Ammon's horn (tissue), 1 donor: ENCODE measurements around the gene RAB43.
"Not testable (repeated sequence)": the region's sequence is repeated elsewhere in the genome, so short reads cannot be mapped to it uniquely, and the experiment has no call there.

ENCODE experiments used
- DNase-seq: peaks from one replicate; pipeline ENCODE4 v3.0.0-alpha.2; 2016; ENCODE audit warnings: low spot score

Gene RAB43

DNA sequence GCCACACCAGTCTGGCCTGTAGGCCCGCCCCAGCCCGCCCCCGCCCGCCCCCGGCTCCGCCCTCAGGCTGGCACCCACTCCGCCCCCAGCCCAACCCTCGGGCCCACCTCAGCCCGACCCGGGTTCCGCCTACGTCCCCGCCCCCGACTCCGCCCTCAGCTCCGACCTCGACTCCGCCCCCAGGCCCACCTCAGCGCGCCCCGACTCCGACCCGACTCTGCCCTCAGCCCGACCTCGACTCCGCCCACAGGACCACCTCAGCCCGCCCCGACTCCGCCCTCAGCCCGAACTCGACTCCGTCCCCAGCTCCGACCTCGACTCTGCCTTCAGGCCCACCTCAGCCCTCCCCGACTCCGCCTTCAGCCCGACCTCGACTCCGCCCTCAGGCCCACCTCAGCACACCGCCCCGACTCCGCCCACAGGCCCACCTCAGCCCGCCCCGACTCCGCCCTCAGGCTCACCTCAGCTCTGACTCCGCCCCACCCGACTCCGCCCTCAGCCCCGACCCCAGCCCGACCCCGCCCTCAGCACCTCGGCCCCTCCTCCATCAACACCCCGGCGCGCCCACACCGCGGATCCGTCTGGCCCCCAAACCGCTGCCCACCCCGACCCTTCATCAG is at the start of gene RAB43:
RAB43 (minus strand) TSS at position 13 of the 620 bp plus-strand sequence. CDS start 315 bp downstream, outside the sequence.
- DNase-seq, result peak; percentile 89

DNA sequence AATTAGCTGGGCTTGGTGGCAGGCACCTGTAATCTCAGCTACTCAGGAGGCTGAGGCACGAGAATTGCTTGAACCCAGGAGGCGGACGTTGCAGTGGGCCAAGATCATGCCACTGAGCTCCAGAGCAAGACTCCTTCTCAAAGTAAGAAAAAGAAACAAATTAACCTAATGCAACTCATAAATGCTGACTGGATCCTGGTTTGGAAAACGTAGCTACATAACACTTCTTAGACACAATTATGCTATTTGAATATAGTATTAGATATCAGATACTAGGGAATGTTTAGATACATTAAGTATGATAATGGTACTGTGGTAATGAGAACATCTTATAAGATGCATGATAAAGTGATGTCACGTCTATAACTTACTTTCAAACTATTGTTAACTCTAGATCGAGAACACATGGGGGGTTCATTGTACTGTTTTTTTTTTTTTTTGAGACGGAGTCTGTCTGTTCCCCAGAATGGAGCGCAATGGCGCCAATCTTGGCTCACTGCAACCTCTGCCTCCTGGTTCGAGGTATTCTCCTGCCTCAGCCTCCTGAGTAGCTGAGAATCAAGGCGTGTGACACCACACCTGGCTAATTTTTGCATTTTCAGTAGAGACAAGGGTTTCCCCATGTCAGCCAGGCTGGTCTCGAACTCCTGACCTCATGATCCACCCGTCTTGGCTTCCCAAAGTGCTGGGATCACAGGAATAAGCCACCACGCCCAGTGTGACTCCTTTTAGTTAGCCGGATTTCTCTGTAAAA is 45.2 kb upstream of the RAB43 start:
- no peak for DNase-seq

DNA sequence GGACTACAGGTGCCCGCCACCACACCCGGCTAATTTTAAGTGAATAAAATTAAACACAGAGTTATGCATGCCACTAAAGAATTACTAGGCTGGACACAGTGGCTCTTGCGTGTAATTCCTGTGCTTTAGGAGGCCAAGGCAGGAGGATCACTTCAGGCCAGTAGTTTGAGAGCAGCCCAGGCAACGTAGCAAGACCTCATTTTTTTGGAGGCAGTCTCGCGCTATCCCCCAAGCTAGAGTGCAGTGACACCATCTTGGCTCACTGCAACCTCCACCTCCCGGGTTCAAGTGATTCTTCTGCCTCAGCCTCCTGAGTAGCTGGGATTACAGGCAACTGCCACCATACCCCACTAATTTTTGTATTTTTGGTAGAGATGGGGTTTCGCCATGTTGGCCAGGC is 44.0 kb upstream of the RAB43 start:
- DNase-seq, result not testable (repeated sequence)

DNA sequence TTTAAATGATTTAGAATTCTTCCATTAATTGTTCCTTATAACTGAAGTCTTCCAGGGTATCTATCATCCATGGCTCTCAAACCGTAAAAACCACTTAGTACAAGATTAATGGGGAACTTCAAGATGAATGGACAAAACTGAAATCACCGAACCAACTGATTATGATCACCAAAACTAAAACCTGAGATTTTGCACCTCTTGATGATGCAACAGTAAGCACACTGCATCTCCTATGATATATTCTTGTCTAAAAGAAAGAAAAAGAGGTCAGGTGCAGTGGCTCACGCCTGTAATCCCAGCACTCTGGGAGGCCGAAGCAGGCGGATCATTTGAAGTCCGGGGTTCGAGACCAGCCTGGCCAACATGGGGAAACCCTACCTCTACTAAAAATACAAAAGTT is 42.9 kb upstream of the RAB43 start:
- no peak for DNase-seq

DNA sequence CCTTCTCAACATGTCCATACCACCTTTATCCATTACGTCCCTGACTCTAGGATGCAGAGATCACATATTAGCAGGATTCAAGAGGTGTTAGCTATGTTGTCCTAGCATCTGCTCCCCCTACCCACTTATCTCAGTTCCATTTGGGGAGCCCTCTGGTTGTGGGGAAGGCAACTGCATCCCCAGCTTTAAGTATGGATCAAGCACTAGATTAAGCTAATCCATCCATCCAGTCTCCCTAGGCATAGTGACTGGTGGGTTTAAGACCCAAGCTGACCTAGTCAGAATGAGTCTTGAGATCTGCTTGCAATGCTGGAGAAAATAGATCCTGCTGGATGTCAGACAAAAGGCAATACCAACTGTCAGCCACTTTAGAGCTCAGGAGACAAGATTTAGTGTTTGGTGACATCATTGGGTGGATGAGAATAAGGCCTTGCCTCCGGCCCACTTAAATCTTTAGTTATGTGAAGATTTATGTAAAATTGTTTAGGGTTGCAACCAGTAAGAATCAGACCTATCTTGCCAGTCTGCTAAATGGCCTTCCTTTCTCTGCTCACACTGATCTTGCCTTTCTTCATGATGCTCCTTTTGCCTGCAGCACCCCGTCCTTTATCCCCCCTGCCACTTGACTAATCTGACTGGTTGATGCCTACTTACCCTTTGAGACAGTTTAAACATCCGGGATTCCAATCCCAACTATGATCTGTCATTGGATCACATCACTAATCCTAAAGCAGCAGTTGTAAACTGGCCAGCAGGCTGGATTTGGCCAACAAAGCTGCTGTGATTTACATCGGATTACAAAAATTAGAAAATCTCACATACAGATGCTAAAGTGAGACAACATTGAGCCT is 41.4 kb upstream of the RAB43 start:
- no peak for DNase-seq

DNA sequence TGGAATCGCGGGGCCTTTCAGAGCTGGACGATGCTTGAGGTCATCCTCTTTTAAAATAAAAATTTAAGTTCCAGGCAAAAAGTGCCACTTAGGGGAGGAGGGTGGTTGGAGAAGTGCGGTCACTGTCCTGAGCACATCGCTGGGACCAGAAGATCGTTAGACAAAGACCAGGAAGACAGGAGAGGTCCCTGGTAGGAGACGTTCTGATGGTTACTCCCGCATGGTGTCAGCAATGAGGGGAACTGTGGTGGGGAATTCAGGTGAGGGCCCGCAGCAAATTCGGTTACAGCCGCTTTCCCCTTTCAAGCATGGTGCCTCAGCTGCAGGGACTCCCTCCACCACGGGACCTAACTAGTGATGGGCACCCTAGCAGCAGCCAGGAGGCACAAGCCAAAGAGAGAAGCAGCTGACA is 40.3 kb upstream of the RAB43 start:
- DNase-seq, result peak; percentile 7

DNA sequence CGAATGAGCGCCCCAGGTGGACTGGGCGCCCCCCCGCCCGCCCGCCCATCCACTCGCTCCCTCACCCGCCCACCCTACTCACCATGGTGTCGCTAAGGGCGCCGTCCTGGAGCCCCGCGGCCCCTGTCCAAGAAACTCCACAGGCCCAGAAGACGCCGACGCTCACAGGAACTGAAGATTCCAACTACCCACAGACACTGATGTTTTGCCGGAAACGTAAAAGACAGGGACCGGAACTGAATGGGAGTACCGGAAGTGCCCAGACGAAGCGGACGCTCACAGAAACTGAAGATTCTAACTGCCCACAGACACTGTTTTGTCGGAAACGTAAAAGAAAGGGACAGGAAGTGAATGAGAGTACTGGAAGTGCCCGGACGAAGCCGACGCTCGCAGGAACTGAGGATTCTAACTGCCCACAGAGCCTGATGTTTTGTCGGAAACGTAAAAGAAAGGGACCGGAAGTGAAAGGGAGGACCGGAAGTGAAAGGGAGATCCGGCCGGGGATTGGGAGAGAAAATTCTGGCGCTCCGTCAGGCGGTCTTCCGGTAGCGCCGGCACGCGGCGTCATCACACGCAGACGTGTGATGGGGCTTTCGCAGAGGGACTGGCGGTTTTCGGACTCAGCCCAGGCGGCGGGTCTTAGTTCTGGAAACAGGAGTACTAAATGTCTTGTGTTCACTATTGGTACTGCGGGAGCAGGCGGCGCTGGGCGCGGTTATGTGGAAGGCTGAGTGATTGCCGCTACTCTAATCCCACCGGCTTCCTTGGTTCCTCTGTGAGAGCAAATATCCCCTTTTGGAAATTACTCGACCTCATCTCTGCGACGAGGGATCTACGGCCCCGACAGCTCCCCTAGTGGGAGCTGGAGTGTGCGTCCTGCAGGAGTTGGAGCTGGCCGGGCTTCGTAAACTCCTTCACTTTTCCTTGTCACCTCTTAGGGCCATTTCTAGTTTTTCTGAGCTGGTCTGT is 39.6 kb upstream of the RAB43 start, which contains the start of gene ISY1:
ISY1 (minus strand) TSS at position 173 of the 969 bp plus-strand sequence; CDS start at position 85, 88 bp downstream.
- peak; percentile 92 for DNase-seq

DNA sequence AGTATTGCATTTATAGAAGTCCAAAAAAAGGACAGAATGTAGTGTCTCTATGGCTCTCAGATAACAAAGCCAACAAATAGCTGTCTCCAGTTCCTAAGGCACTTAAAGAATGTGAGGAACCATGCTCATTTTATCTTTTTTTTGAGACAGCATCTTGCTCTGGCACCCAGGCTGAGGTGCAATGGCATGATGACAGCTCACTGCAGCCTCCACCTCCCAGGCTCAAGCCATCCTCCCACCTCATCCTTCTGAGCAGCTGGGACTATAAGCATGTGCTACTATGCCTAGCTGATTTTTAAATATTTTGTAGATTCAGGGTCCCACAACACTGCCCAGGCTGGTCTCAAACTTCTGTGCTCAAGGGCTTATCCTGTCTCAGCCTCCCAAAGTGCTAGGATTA is 23.2 kb upstream of the RAB43 start:
- DNase-seq, result no peak

DNA sequence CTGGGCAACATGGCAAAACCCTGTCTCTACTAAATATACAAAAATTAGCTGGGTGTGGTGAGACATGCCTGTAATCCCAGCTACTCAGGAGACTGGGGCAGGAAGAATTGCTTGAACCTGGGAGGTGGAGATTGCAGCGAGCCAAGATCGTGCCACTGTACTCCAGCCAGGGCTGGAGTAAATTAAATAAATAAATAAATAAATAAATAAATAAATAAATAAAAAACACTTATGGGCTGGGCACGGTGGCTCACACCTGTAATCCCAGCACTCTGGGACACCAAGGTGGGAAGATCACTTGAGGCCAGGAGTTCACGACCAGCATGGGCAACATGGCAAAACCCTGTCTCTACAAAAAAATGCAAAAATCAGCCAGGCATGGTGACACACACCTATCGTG is 19.4 kb upstream of the RAB43 start:
- not testable (repeated sequence) for DNase-seq

DNA sequence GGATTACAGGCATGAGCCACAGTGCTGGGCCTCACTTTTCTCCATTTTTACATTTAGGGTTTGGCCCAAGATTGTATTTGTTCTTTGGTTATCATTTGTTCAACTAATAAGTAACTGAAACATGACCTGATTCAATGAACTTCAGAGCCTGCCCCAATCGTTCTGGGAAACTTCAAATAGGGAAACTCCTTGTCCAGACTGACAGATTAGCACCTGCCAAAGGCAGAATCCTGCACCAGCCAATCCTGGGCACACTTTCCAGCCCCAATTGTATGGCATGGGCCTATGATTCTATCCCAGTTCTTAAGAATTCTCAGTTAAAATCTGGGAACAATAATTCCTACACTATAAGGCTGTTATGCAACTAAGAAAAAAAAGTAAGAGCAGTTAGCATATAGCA is 18.3 kb upstream of the RAB43 start:
- DNase-seq, result no peak

DNA sequence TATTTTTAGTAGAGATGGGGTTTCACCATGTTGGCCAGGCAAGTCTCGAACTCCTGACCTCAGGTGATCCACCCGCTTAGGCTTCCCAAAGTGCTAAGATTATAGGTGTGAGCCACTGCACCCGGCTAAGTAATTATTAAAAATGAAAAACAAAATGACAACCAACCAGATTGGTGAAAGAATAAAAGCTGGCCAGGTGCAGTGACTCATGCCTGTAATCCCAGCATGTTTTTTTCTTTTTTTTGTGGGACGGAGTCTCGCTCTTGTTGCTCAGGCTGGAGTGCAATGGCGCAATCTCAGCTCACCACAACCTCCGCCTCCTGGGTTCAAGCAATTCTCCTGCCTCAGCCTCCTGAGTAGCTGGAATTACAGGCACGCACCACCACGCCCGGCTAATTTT is 14.7 kb upstream of the RAB43 start:
- not testable (repeated sequence) for DNase-seq

DNA sequence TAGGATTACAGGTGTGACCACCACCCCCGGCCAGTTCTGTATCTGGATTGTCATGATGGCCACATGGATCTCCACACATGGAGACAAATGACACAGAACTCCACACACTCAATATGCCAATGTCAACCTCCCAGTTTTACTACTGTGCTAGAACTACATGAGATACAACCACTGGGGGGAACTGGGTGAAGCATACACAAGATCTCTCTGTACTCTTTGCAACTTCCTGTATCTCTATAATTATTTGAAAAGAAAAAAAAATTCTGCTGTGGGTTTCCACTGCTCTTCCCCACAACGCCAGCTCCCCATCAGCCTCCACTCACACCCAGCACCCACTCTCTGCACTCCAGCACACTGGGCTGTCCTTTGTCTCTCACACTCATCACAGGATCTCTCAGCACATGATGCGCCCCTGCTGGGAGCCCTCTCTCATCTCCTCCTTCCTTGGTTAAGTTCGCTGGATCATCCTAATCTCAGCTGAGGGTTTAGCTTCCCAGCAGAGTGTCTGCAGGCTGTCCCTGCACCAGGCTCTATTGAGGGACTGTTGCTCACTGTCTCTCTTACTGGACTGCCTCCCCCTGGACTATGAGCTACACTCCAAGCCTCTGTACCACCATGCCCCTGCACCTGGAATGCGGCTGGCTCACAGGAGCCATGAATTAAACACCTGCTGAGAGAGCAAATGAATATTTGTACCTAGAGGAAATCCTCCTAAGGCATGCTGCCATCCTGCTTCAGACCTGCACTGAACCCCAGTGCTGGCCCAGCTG is 10.7 kb upstream of the RAB43 start:
- no peak for DNase-seq

DNA sequence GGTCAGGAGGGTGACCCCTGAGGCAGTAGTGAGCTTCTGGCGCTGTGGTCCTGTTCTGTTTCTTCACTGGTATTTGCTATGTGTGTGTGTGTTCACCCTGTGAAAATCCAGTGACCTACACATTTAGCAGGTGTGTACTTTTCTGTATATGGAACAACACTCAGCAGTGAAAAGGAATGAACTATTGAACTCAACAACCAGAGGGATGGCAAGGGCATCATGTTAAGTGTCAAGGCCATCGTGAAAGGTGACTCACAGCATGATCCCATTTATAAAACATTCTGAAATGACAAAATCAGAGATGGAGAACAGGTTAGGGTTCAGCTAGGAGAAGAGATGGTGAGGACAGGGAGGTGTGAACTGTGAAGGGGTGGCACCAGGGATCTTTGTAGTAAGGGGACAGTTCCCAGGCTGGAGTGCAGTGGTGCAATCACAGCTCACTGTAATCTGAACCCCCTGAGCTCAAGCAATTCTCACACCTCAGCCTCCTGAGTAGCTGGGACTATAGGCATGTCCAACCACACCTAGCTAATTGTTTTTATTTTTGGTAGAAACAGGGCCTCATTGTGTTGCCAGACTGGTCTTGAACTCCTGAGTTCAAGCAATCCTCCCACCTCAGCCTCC is 10.0 kb upstream of the RAB43 start:
- DNase-seq, result no peak

DNA sequence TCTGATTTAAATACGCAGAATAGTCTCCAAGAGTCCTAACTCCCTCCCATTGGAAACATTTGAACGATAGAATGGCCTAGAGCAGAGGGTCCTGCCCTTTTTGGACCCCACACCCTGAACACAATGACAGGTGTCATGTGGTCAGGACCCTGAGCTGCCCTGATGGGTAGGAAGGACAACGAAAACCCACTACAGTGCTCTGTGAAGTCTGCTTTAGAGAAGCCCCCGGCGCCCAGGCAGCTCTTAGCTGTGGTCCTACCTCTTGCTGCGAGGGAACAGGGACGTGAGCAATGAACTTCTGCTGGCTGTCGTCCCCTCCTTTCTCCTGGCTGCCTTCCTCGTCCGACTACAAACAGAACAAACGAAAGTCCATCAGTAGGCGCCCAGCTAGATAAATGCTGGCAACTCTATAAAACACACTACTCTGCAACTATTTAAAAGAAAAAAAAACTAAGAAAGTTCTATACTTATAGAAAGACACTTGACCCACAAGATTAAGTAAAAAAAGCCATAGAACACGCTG is 8.7 kb upstream of the RAB43 start:
- no peak for DNase-seq

DNA sequence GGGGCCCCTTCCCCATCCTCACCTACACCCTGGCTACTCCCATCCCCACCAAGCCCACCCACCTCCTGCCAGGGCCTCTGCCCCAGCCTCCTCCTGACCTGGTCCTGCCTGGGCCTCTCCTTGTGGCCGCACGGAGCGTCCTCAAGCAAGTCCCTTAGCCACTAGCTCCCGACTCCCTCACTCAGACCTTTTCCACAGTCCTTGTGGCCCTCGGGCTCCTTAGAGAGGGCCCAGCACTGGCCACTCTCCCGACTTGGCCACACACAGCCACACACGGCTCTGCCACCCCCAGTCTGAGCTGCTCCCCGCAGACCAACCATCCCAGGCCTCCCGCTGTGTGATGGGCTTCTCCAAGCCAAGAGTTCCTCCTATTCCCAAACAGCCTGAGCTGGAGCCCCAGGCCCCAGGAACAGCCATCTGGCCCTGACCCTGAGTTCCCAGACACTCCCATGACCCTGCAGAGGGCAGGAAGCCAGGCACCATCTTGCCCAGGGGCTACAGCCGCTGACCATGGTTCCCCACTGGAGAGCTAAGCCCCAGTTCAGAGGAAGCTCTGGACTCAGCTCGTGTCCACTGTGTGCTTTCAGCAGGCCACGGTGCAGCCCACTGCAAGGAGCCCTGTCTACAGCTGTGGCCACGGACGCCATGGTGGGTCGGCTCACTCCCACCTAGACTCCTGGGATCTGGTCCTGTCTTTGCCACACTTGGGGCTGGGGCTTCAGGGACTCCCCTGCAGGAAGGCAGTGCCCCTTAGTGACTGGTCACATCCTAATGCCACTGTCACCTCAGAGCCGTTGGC is 7.0 kb upstream of the RAB43 start:
- DNase-seq, result no peak

DNA sequence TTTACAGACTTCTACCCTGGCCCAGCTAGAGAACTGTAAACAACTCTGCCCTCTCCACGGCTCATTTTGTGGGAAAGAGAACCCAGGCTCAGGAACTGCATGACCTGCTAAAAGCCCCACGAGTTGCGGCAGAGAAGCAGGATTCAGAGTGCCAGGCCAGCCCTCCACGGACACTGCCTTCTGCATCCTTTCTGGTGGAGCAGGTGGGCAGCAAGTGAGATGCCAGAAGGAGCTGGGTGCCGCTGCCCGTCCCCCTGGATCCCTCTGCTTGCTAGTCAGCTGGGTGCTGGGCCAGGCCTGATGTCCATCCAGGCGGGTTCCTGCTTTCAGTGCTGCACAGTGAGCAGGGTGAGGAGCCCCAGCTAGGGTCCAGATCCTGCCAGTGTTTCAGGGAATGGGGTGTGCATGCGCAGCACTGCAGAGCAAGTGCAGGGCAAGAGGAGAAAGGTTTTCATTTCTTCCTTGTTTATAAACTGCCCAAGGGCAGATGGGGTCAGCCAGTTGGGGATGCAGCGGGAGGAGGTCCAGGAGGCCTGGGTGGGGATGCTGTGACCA is 5.2 kb upstream of the RAB43 start:
- DNase-seq, result no peak

DNA sequence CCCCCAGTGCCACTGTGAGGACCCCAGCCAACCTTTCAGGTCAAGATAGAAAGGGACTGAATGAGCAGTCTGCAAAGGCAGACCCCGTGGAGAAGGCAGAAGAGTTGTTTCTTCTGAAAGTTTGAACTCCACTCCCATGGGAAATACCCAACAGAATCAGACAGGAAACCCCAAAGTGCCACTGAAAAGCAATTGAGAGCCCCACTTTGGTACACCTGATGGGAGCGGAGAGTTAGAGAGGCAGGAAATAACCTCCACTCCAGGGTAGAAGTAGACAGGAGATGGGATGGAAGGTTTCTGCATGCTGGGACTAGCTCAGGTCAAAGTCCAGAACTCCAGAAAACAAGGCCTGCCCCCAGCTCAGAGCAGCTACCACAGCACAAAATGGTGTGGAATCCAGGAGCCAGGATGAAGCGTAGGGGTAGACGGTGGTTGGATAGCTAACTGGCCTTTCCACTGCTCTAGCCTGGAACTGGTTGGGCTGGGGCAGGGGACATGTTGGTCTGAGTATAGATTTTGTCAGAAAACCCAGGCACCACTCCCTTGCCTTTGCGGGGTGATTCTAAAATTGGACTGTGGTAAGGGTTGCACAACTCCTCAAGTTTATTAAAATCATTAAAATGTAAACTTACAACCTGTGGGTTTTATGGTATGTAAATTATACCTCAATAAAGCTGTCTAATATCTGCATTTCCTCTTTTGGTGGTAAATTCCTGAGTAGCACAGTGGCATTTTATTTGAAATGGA is 1.9 kb upstream of the RAB43 start:
- no peak for DNase-seq

DNA sequence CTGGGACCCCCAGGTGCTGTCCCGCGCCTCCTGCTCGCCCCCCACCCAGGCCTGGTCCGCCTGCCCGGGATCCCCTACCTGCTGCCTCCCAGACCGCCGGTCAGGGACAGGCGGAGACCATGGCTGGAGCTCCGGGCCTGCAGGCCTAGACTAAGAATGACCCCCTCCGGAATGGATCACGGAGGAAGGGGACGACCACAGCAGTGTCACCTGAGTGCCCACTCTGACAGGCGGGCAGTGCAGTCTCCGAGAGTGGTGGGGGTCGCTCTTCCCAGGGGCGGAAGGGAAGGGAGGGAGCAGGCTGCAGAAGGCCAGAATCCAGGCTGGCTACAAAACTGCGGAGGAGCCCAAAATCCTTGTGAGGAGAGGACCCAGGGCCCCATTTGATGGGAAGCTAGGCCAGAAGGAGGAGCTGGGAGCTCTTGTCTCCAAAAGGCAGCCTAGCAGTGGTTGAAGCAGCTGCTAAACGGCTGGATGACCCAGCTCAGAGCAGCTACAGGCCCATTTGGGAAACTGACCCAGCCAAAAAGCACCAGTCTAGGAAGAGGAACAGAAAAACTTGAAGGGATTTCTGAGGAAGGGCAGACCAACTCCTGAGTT is 908 bp upstream of the RAB43 start:
- DNase-seq, result peak; percentile 4
